ENCODE data around the gene CLTCL1.

- TF ChIP-seq CTCF (optimal IDR thresholded peaks at IDR 0.05 in 1 of 3, IDR thresholded peaks at IDR 0.05 in 1 of 3, conservative IDR thresholded peaks at IDR 0.05 in 1 of 3; ENCODE audit: extremely low read depth in 1 of 3, insufficient read depth in 2 of 3, low read length in 3 of 3) (no peak), EZH2 (IDR thresholded peaks at IDR 0.05; ENCODE audit: low read length) (no peak)
Measured at GRCh38 chr22:19216579-19216978, 74.9 kb downstream of the CLTCL1 start.
